Measurements from ENCODE around the gene LRRC4B. TPM values are rescaled to one million over a fixed set of nuclear protein-coding genes. Genes with fewer than 3 reads are reported as not detected.
"Not testable (repeated sequence)": the region's sequence is repeated elsewhere in the genome, so short reads cannot be mapped to it uniquely, and the experiment has no call there.

The LRRC4B gene
- total RNA-seq = 10 to 100 TPM in 1 of 2 donors, 1 to 10 TPM in 1; 5.7 to 10.1 TPM
- polyA plus RNA-seq (ENCODE audit: insufficient read depth, low read depth, low replicate concordance) = 2.8 TPM
- long read RNA-seq, donor 1, partial matches to known transcripts = 0 of 4 reads
- long read RNA-seq, donor 1, other reads (novel, unspliced or antisense) = 0 of 4 reads
- long read RNA-seq, donor 2 = 0 reads

DNA sequence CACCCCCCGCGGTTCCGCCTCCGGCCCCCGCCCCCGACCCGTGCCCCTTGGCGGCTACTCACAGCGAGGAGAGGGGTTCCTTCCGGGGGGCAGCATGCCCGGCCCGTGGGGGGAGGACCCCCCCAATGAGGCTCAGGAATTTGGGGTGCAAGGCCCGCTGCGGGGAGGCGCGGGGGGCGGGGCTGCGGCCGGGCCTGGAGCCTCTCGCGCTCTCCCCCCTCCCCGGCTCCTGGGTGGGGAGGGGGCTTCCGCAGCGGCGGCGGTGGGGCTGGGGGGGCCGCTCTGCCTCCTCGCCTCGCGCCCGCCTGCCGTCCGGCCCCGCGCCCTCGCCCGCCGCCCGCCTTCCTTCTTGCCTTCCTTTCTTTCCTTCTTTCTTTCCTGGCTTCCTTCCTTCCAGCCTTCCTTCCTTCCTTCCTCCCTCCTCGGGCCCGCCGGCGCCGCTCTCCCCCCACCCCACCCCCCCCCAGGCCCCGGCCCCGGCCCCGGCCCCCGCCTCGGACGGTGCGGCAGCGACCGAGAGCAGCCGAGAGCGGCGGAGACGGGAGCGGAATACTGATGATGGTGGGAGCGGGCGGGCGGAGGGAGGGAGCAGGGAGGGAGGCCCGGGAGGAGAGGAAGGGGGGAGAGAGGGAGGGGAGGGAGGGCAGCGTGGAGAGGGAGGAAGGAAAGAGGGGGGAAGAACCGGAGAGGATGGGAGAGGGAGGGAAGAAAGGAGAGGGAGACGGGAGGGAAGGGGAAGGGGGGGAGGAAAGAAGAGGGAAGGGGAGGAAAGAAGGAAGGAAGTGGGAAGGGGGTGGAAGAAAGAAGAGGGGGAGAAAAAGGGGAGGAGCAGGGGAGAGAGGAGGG is at the start of gene LRRC4B:
TSS of gene LRRC4B (minus strand) at position 554 of the 846 bp plus-strand sequence. CDS start 19,597 bp downstream, outside the sequence.
- no peak for TF ChIP-seq POLR2A (IDR thresholded peaks at IDR 0.05)
- no peak for TF ChIP-seq CTCF (IDR thresholded peaks at IDR 0.05)
- Histone ChIP-seq H3K9me3 (no peaks in the 10 kb centered on the region), H3K36me3 (ENCODE audit: low read depth, missing control alignments) (no peaks in the 10 kb centered on the region), H3K27ac (no peak within 1 kb of the TSS), H3K4me1 (no peaks in the 10 kb centered on the region), H3K4me3 (peak within 1 kb of the TSS; percentile 26 to 38), H3K27me3 (no peaks in the 10 kb centered on the region)
- intact Hi-C loops (cut with DNase I; ENCODE audit: low total_unique reads) = no loop called here
- 1 to 2% methylated on average over 22 to 39 of the region's 65 CpGs for WGBS, 2 donors
- no peak for DNase-seq

DNA sequence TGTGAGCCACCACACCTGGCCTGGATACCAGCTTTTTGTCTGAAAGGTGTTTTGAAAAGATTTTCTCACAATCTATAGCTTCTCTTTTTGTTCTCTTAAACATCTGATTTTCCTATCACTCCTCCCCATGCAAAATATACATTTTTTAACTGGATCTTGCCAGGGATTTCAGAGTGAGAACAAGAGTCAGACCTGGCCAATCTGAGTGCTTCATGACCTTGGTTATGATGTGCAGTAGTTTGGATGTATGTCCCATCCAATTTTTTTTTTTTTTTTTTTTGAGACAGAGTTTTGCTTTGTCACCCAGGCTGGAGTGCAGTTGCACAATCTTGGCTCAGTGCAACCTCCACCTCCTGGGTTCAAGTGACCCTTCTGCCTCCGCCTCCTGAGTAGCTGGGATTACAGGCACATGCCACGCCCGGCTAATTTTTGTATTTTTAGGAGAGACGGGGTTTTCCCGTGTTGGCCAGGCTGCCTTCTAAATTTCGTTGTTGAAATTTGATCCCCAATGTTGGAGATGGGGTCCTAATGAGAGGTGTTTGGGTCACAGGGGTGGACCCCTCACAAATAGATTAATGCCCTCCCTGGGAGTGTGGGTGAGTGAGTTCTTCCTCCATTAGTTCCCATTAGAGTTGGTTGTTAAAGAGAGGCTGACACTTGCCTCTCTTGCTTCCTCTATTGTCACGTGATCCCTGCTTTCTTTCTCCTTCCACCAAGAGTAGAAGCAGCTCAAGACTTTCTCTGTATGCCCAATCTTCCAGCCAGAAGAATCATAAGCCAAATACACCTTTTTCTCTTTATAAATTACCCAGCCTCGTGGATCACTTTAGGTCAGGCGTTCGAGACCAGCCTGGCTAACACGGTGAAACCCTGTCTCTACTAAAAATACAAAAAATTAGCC is 44.5 kb upstream of the LRRC4B start:
- intact Hi-C loops (cut with DNase I; ENCODE audit: low total_unique reads); H3K4me3 ChIP-seq; DNase-seq; H3K4me1 ChIP-seq; H3K9me3 ChIP-seq; H3K27me3 ChIP-seq; H3K36me3 ChIP-seq (ENCODE audit: low read depth, missing control alignments); H3K27ac ChIP-seq: not testable (repeated sequence)
- WGBS, 2 donors = 87 to 90% methylated on average over 2 to 11 of the region's 11 CpGs

DNA sequence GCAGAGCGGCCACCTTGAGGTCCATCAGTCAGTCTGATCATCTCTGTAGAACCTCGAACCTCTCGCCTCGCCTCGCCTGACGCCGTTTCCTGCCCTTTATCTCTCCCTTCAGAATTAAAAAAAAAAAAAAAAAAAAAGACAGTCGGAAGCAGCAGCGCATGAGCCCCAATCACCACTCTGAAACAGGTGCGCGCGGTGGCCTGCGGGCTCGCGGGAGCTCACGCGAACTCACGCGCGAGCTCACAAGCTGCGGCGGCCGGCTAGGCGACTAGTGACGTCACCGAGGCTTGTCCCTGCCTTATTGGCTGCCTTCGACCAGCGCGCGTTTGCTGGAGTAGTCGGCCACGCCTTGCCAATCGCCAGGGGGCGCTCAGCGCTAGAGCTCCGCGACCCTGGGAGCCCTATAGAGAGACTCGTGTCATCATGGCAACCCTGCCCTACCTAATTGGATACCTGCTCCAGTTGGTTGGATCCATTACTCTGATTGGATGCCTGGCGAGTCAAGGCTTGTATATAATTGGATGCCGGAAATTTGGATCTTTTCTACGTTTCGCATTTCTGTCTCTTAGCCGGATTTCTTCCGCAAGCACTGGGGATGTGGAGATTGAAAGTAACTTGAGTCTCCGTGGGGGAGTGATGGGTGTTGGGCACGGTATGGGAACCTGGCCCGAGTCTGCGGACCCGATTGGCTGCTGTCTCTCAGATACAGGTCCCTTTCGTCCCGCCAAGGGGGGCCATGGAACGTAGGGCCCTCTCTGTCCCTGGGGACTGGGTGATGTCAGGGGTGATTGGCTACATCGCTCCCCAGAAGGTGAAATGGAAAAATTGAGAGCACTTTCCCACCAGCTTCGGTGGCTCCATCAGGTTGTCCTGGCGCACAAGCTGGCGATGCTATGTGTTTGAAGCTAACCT is 39.9 kb upstream of the LRRC4B start:
- no peaks in the 10 kb centered on the region for H3K36me3 ChIP-seq (ENCODE audit: low read depth, missing control alignments)
- DNase-seq = peak; percentile 94
- 8 to 11% methylated on average over 36 to 56 of the region's 56 CpGs for WGBS, 2 donors
- TF ChIP-seq CTCF (IDR thresholded peaks at IDR 0.05) (peak; percentile 13 to 36 (median 14)), POLR2A (IDR thresholded peaks at IDR 0.05) (no peak)
- H3K9me3 ChIP-seq = no peaks in the 10 kb centered on the region
- intact Hi-C loops (cut with DNase I; ENCODE audit: low total_unique reads) = no loop called here
- no peaks in the 10 kb centered on the region for H3K27me3 ChIP-seq
- no peak overlapping the region for H3K27ac ChIP-seq
- peak overlapping the region in 1 of 2 donors; percentile 27 for H3K4me3 ChIP-seq
- H3K4me1 ChIP-seq = no peaks in the 10 kb centered on the region

DNA sequence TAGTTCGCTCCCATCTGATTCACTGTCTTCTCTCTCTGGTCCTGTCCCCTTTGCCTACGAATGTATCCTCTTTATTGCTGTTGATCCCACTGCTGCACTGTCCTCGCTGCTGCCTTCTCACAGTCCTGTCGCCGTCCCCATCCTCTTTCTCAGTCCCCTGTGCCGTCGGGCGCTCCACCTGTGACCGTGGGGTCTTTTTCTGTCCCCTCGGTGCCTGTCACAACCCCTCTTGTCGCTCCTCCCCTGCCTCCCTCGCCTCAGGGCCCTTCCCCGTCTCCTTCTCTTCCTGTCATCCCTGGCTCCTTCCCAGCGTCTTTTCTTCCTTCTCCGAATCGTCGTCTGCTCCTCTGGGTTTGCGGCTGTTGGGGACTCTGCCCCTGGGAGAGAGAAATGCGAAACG is 39.2 kb upstream of the LRRC4B start:
- peak overlapping the region in 1 of 2 donors; percentile 27 for H3K4me3 ChIP-seq
- no peaks in the 10 kb centered on the region for H3K27me3 ChIP-seq
- TF ChIP-seq POLR2A (IDR thresholded peaks at IDR 0.05) (no peak), CTCF (IDR thresholded peaks at IDR 0.05) (no peak)
- 43 to 47% methylated on average over 18 to 20 of the region's 20 CpGs for WGBS, 2 donors
- no peak overlapping the region for H3K27ac ChIP-seq
- no peaks in the 10 kb centered on the region for H3K4me1 ChIP-seq
- DNase-seq = no peak
- H3K9me3 ChIP-seq = no peaks in the 10 kb centered on the region
- H3K36me3 ChIP-seq (ENCODE audit: low read depth, missing control alignments) = no peaks in the 10 kb centered on the region
- intact Hi-C loops (cut with DNase I; ENCODE audit: low total_unique reads) = no loop called here
